GM10266 (cell line): ENCODE results near the gene ST6GALNAC1.
A peak's percentile ranks its signal among the peaks of the same experiment; 100 is the strongest.
"Not testable (repeated sequence)": the region's sequence is repeated elsewhere in the genome, so short reads cannot be mapped to it uniquely, and the experiment has no call there.

Experiments used
- DNase-seq: peaks from one replicate; pipeline ENCODE4 v3.0.0; 2012; ENCODE audit errors: extremely low spot score
- TF ChIP-seq, protein P1 (sequence below): IDR thresholded peaks from 2 replicates; pipeline ENCODE4 v1.5.1; 2012; ENCODE audit warnings: mild to moderate bottlenecking, low read depth; ENCODE audit not compliant: control insufficient read depth, insufficient read depth; ENCODE audit errors: missing control alignments

ST6GALNAC1 gene

GRCh38 chr17:76623271-76624146 is 20.0 kb downstream of the ST6GALNAC1 start:
- DNase-seq: peak; percentile 86
- TF ChIP-seq, protein P1, sequence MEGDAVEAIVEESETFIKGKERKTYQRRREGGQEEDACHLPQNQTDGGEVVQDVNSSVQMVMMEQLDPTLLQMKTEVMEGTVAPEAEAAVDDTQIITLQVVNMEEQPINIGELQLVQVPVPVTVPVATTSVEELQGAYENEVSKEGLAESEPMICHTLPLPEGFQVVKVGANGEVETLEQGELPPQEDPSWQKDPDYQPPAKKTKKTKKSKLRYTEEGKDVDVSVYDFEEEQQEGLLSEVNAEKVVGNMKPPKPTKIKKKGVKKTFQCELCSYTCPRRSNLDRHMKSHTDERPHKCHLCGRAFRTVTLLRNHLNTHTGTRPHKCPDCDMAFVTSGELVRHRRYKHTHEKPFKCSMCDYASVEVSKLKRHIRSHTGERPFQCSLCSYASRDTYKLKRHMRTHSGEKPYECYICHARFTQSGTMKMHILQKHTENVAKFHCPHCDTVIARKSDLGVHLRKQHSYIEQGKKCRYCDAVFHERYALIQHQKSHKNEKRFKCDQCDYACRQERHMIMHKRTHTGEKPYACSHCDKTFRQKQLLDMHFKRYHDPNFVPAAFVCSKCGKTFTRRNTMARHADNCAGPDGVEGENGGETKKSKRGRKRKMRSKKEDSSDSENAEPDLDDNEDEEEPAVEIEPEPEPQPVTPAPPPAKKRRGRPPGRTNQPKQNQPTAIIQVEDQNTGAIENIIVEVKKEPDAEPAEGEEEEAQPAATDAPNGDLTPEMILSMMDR: peak; percentile 96

DNA sequence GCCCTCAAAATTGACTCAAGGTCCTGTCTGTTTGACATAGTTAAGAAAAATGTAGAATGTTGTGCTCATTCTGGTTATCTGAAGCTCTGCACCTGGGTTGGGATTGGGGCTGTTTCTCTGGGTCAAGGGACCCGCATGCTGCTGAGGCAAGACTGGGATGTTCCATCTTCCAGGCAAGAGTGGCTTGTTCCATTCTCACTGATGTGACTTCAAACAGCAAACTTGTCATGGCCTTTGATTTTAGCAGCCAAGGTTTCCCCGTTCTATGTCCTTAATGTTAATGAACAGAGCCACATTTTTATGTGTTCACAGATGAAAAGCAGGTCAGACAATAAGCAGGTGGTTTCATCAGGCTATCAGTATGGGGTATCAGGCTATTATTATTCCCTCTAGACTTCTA is 25.7 kb downstream of the ST6GALNAC1 start:
- TF ChIP-seq, protein P1: no peak
- DNase-seq: no peak

DNA sequence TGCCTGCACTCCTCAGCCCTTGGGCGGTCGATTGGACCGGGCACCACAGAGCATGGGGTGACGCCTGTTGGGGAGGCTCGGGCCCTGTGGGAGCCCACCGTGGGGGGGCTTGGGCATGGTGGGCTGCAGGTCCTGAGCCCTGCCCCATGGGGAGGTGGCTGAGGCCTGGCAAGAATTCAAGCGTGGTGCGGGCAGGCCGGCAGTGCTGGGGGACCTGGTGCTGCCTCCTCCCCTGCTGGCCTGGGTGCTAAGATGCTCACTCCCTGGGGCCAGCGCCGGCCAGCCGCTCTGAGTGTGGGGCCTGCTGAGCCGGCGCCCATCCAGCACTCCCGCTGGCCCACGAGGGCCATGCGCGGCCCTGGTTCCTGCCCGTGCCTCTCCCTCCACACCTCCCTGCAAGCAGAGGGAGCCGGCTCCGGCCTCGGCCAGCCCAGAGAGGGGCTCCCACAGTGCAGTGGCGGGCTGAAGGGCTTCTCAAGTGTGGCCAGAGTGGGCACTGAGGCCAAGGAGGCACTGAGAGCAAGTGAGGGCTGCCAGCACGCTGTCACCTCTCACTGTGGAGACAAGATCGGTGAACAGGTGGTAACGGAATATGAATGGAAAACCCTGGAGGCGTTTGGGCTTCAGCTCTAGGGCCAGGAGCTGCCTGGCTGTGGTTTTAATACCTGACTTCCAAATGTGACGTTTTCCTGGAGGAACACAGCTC is 28.5 kb downstream of the ST6GALNAC1 start:
- DNase-seq: no peak
- TF ChIP-seq, protein P1: no peak

DNA sequence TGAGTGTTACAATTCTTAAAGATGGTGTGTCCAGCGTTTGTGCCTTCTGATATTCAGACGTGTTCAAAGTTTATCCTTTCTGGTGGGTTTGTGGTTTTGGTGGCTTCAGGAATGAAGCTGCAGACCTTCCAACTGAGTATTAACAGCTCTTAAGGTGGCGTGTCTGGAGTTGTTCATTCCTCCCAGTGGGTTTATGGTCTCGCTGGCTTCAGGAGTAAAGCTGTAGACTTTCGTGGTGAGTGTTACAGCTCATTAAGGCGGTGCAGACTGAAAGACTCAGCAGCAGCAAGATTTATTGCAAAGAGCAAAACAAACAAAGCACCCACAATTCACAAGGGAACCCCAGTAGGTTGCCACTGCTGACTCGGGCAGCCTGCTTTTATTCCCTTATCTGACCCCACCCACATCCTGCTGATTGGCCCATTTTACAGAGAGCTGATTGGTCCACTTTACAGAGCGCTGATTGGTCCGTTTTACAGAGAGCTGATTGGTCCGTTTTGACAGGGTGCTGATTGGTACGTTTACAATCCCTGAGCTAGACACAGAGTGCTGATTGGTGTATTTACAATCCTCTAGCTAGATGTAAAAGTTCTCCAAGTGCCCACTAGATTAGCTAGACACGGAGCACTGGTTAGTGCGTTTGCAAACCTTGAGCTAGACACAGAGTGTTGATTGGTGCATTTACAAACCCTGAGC is 29.3 kb downstream of the ST6GALNAC1 start:
- DNase-seq: not testable (repeated sequence)

- TF ChIP-seq, protein P1: no peak
- no peak for DNase-seq
Measured at GRCh38 chr17:76612977-76613851, 30.3 kb downstream of the ST6GALNAC1 start.

DNA sequence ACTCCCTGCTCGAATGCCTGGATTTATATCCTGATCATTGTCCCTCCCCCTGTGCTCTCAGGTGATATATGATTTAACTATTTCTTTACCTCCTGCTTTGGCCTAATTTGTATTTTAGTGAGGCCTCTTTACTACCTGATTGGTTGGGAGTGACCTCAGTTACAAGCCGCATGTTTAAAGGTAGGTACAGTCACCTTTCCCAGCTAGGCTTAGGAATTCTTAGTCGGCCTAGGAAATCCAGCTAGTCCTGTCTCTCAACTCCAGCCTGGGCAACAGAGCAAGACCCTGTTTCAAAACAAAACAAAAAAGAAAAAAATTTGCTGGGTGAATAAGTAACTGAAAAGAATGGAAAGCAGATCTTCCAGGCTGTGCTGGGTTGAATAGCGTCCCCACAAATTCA is 31.1 kb downstream of the ST6GALNAC1 start:
- TF ChIP-seq, protein P1: no peak

GRCh38 chr17:76611758-76612157 is 31.8 kb downstream of the ST6GALNAC1 start:
- DNase-seq: no peak
- TF ChIP-seq, protein P1: no peak

More for the DNA sequence above, 31.1 kb downstream of the ST6GALNAC1 start:
- DNase-seq: no peak

DNA sequence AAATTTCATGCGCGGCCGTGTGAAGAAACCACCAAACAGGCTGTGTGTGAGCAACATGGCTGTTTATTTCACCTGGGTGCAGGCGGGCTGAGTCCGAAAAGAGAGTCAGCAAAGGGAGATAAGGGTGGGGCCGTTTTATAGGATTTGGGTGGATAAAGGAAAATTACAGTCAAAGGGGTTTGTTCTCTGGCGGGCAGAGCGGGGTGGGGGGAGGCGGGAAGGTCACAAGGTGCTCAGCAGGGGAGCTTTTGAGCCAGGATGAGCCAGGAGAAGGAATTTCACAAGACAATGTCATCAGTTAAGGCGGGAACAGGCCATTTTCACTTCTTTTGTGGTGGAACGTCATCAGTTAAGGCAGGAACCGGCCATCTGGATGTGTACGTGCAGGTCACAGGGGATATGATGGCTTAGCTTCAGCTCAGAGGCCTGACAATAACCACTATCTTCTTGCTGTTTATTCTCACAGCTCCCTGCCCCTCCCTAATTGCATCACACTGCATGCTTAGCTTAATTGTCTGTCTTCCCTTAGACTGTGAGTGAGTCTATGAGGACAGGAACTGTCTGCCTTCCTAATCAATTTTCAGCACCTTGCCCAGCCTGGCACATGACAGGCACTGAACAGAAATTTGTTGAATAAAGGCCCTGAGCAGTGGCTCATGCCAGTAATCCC is 32.3 kb downstream of the ST6GALNAC1 start:
- DNase-seq: not testable (repeated sequence)

DNA sequence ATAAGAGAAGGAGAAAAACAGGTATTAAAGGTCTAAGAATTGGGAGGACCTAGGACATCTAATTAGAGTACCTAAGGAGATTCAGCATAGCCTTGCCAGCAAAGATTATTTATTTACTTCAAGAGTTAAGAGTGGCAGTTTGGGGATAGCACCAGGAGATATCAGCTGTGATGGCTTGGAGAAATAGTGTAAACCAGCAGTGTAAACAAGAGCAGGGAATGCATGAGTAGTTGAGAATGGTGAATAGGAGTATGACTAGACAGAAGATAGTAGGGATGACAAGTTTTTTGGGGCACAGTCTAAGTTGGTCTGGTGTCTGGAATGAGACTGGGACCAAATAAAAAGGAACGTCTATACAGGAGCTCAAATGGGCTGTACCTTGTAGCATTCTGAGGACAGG is 36.9 kb downstream of the ST6GALNAC1 start:
- not testable (repeated sequence) for DNase-seq
